Measurements from ENCODE around the gene TIMM17B.
"Not testable (repeated sequence)": the region's sequence is repeated elsewhere in the genome, so short reads cannot be mapped to it uniquely, and the experiment has no call there.

The TIMM17B gene

DNA sequence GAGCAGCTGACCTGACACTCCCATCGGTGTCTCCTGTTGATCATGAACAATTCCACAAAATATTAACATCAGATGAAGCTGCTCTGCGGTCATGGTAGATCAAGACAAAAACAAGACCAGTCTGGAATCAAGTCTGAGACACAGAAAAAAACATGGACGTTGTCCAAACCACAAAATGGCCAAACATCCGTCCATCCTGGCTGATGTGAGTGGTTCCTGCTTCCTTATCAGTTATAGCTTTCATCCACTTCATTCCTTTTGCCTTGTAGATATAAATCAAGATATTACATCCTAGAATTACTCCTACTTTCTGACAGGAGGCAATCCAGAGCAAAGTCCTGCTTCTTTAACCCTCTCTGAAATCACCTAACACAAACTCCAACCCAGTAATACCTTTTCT is 33.4 kb downstream of the TIMM17B start:
- no peak for TF ChIP-seq CTCF (IDR thresholded peaks at IDR 0.05; ENCODE audit: low read depth, low read length)
- no peak overlapping the region for H3K4me3 ChIP-seq (ENCODE audit: low read depth, low read length)

DNA sequence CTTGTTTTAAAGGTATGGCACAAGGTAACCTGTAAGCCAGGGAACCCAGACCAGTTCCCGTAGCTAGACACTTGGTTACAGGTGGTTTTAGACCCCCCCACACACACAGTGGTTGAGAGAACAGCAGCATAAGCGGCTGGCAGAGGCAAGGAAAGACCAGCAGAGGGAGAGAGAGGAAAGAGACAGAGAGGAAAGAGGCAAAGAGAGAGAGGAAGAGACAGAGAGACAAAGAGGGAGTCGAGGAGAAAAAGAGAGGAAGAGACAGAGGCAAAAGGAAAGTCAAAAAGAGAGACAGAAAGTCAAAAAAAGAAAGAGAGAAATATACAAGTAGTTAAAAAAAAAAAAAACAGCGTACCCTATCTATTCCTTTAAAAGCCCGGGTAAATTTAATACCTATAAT is 42.7 kb downstream of the TIMM17B start:
- H3K4me3 ChIP-seq (ENCODE audit: low read depth, low read length): no peak overlapping the region
- TF ChIP-seq CTCF (IDR thresholded peaks at IDR 0.05; ENCODE audit: low read depth, low read length): peak; percentile 45; the same call in 1 of the 2 replicates

DNA sequence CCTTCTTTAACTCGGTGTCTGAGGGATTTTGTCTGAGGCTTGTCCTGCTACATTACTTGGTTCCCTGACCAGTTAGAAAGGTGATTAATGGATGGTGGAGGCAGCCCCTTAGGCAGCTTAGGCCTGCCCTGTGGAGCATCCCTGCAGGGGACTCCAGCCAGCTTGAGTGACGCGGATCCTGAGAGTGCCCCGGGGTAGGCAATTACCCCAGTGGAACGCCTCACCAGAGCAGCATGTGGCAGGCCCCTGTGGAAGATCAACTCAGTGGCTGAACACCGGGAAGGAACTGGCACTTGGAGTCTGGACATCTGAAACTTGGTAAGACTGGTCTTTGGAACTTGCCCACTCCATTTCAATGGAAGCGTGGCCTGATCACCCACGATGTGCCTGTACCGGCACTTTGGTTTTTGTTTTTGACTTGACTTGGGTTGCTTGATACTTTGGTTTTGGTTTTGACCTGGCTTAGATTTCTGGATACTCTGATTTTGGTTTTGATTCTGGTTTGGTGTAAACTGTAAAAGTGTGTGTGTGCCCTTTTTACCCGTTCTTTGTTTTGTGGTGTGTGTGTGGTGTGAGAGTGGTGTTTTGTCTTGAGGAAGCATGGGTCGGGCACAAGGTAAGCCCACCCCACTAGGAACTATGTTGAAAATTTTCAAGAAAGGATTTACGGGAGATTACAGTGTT is 43.3 kb downstream of the TIMM17B start:
- H3K4me3 ChIP-seq (ENCODE audit: low read depth, low read length): not testable (repeated sequence)

GRCh38 chrX:48853494-48853893 is 44.1 kb downstream of the TIMM17B start:
- H3K4me3 ChIP-seq (ENCODE audit: low read depth, low read length): not testable (repeated sequence)

DNA sequence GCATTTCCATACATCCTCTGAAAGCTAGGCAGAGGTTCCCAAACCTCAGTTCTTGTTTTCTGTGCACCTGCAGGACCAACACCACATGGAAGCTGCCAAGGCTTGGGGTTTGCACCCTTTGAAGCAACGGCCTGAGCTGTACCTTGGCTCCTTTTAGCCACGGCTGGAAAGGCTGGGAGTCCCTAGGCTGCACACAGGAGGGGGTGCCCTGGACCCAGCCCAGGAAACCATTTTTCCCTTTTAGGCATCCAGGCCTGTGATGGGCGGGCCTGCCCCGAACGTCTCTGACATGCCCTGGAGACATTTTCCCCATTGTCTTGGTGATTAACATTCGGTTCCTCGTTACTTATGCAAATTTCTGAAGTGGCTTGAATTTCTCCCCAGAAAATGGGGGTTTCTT is 44.7 kb downstream of the TIMM17B start:
- TF ChIP-seq CTCF (IDR thresholded peaks at IDR 0.05; ENCODE audit: low read depth, low read length): no peak
- H3K4me3 ChIP-seq (ENCODE audit: low read depth, low read length): no peak overlapping the region

DNA sequence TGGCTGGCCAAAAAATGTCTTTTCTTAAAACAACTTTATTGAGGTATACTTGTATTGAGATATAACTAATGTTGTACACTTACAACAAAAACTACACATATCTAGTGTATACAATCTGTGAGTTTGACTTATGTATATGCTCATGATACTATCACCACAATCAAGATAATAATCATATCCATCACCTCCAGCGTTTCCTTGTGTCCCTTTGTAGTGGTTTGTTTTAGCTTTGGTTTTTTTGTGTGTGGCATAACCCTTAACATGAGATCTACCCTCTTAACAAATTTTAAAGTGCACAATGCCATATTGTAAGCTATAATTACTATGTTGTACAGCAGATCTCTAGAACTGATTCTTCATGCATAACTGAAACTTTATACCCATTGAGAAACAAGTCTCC is 48.7 kb downstream of the TIMM17B start:
- no peak overlapping the region for H3K4me3 ChIP-seq (ENCODE audit: low read depth, low read length)
- TF ChIP-seq CTCF (IDR thresholded peaks at IDR 0.05; ENCODE audit: low read depth, low read length): no peak
